GM12892 (cell line): ENCODE data around the gene TMEM100.

Experiments
- DNase-seq: peaks from one replicate; pipeline ENCODE4 v3.0.0; 2011; ENCODE audit not compliant: insufficient read length
- FAIRE-seq: peaks from 2 replicates; lab custom pipeline; 2011; peaks lifted over from hg19 to GRCh38; lab: Jason Lieb, UNC
- POLR2A ChIP-seq: IDR thresholded peaks from 2 replicates; pipeline ENCODE4 v1.6.1; 2011; ENCODE audit warnings: low read depth, low read length, control low read depth
- POLR2AphosphoS5 ChIP-seq: IDR thresholded peaks from 2 replicates; pipeline ENCODE4 v1.6.1; 2011; ENCODE audit warnings: low read depth, low read length, control low read depth
- TAF1 ChIP-seq: IDR thresholded peaks from 2 replicates; pipeline ENCODE4 v1.6.1; 2011; ENCODE audit warnings: low read depth, mild to moderate bottlenecking, control low read depth, low read length, borderline replicate concordance

The TMEM100 gene

DNA sequence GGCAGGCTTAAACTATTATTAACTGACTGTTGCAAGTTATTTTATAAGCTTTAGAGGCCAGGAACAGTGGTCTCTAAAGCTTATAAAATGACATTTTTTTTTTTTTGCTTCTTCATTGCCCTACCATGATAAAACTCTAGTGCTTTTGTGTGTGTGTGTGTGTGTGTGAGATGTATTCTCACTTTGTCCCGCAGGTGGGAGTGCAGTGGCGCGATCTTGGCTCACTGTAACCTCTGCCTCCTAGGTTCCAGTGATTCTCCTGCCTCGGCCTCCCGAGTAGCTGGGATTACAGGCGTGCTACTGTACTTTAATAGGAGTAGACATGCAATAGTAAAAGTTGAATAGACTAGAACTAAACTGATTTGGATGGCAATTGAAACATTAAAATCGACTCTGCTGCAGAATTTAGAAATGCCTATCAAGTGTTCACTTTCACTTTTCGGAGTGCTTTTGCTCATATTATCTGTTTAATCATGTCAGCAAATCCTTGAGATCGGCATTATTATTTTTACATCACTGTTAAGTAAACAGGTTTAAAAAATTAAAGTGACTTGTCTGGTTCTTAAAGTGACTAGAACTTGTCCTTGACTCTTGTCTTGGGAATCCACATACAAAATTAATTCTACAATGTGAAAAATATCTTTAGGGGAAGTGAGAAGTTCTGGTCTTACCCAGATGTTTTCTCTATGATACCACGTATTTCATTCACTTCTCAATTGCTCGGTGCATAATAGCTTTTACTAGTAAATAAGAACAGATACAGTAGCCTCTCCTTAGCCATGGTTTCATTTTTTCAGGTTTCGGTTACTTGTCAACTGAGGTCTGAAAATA is 19.8 kb upstream of the TMEM100 start:
- no peak for TF ChIP-seq TAF1
- TF ChIP-seq POLR2A = no peak
- no peak for TF ChIP-seq POLR2AphosphoS5
- peak; percentile 42 for FAIRE-seq
- no peak for DNase-seq

DNA sequence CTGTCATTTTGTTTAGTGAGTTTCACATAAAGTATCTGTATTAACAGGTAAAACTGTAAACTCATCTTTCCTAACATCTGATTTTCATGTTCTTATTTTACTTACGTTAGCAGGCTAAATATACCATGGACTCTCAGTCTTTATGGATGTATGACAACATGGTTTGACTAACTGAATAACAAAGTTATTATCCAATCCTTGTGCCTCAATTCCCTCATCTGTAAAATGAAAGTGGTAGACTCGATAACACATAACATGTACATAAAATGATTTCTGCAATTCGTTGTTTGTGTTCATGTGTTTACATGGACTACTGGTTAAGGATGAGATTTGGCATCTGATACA is 18.7 kb upstream of the TMEM100 start:
- DNase-seq = no peak
- no peak for TF ChIP-seq TAF1
- TF ChIP-seq POLR2A = no peak
- no peak for TF ChIP-seq POLR2AphosphoS5
- peak; percentile 21 for FAIRE-seq

GRCh38 chr17:55740511-55741355 is 18.1 kb upstream of the TMEM100 start:
- FAIRE-seq (no peak), DNase-seq (no peak)
- TF ChIP-seq POLR2AphosphoS5 (no peak), POLR2A (no peak), TAF1 (no peak)

DNA sequence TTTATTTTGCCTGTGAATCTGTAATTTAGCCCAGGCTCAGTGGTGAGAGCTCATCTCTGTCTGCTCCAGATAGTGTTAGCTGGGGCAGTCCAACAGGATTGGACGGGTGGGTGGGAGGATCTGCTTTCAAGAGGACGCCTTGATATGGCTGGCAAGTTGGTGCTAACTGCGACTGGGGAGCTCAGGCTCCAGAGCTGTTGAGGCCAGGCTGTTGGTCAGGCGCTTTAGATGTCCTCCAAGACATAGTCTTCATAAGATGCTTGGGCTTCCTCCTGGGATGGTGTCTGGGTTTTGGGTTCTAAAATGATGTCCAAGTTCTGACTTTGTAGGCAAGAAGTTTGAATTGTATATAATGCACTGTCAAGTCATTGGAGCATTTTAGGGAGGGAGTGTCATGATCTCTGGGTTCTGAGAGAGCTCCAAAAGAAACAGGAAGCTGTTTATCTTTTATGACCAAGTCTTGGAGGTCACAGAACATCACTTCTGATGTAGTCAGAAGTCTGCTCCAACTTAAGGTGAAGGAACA is 15.4 kb upstream of the TMEM100 start:
- DNase-seq (no peak), FAIRE-seq (no peak)
- TF ChIP-seq POLR2A (no peak), POLR2AphosphoS5 (no peak), TAF1 (no peak)

DNA sequence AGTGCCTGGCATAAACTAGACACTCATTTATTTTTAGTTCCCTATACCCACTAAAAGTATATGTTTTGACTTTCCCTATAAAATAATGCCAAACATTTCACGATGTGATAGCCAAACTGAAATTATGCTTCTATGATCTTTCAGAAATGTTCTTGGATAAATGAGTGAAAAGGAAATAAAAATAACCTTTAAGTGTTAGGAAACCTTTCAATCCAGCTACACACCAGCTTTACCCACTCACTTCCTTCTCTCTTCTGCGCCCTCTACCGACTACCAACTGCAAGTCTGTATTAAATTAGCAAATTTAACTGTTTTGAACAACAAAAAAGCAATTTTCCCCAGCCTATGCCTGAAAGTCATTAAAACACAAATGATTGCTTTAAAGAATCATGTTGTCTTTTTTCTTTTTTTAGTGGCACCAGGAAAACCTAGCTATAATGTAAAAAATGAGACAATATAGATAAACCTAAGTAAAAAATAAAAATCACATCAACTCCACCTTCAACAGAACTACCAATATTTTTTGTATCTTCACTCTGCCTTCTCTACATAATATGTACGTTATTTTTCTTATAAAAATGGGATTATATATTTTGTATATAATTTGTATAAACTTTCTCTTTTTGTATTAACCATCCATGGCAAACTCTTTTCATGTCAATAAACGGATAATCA is 13.2 kb upstream of the TMEM100 start:
- DNase-seq (no peak), FAIRE-seq (no peak)
- no peak for TF ChIP-seq TAF1
- TF ChIP-seq POLR2AphosphoS5 = no peak
- TF ChIP-seq POLR2A = no peak

DNA sequence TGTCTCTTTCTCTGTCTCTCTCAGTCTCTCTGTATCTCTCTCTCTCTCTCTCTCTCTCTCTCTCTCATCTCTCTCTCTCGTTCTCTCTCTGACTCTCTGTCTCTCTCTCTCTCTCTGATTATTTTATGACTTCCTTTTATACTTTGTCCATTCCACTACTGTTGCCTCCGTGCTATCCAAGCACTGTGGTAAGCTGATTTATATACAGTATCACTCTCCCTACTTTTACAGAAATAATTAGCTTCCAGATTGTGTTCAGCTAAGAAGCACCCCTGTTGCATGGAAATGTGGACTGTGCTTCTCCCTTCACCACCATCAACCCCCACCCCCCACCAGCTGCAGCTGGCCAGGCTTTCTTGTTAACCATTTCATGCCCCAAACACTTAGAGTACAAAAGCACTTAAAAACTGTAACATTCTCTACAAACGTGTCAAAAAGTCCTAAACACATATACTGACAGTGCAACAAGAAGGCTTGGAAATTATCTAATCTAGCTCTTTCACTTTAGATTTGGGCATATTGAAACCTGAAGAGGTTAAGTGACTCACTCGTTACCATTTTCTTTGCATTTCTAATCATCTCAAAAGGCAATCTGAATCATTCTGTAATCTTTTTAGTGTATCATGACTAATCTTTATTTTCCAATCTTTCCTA is 11.6 kb upstream of the TMEM100 start:
- DNase-seq (no peak), FAIRE-seq (no peak)
- TF ChIP-seq POLR2AphosphoS5 = no peak
- no peak for TF ChIP-seq TAF1
- TF ChIP-seq POLR2A = no peak

DNA sequence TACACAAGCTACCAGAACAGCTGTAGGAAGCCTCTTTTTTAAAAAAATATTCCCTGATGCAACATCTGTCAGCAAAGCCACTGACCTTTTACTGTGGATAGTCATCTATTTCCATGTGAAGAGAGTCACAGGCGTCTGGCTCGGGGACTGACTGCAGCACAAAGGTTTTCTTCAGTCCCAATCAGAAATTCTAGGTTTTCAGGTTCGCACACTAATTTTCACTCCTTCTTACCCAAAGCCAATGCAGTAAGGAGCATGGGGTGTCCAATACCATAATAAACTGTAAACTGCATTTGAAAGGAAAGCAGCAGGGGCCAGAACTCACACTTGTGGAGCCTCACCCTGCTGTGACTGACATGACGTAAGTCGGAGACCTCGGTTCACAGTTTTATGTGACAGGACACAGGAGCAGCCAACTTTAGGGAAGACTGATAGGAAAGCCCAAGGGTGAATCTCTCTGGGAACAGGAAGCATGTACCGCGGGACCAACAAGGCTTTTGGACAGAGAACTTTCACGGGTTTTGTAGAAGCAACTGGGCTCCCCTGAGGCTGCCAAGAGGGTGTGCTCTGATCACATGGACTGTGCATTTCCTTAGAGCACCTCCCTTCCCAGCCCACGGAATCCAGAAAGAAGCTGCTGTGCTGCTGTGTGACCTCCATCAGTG is 9.1 kb upstream of the TMEM100 start:
- DNase-seq (no peak), FAIRE-seq (no peak)
- TF ChIP-seq POLR2AphosphoS5 (no peak), POLR2A (no peak), TAF1 (no peak)

DNA sequence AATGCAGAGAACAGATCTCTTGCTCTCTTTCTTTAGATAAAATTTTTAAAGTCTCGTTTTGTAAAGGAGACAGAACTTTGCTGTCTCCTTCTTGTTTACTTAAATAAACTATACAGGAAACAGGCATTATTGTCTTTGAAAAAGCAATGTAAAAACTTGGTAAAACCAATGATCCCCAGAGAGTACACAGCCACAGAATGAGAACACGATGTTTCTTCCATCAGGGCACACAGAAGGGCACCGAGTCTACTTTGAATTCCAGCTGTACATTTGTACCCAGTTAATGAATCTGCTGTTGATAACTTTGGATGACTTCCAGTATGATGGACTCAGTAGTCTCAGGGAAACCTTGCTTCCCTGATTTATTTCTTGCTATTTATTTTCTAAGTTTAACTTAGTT is 8.1 kb upstream of the TMEM100 start:
- no peak for FAIRE-seq
- no peak for DNase-seq
- TF ChIP-seq TAF1 (no peak), POLR2AphosphoS5 (no peak), POLR2A (no peak)

- DNase-seq = no peak
- TF ChIP-seq POLR2A (no peak), POLR2AphosphoS5 (no peak), TAF1 (no peak)
- no peak for FAIRE-seq
Observed at GRCh38 chr17:55730380-55730779, 7.7 kb upstream of the TMEM100 start.

GRCh38 chr17:55729484-55729883 is 6.8 kb upstream of the TMEM100 start:
- FAIRE-seq (no peak), DNase-seq (no peak)
- no peak for TF ChIP-seq POLR2A
- TF ChIP-seq TAF1 = no peak
- TF ChIP-seq POLR2AphosphoS5 = no peak

GRCh38 chr17:55728833-55729232 is 6.2 kb upstream of the TMEM100 start:
- DNase-seq (no peak), FAIRE-seq (no peak)
- TF ChIP-seq TAF1 (no peak), POLR2A (no peak), POLR2AphosphoS5 (no peak)

GRCh38 chr17:55728361-55728760 is 5.7 kb upstream of the TMEM100 start:
- no peak for TF ChIP-seq POLR2A
- no peak for TF ChIP-seq POLR2AphosphoS5
- no peak for TF ChIP-seq TAF1
- FAIRE-seq = no peak
- no peak for DNase-seq

GRCh38 chr17:55727920-55728319 is 5.3 kb upstream of the TMEM100 start:
- FAIRE-seq (no peak), DNase-seq (no peak)
- TF ChIP-seq TAF1 (no peak), POLR2AphosphoS5 (no peak), POLR2A (no peak)
